ENCODE data around the gene TAF1B. TPM values are rescaled to one million over a fixed set of nuclear protein-coding genes. Genes with fewer than 3 reads are reported as not detected.
A peak's percentile ranks its signal among the peaks of the same experiment; 100 is the strongest.

Gene TAF1B
- total RNA-seq, 1 experiment from 2014 or later, result 29.9 TPM

DNA sequence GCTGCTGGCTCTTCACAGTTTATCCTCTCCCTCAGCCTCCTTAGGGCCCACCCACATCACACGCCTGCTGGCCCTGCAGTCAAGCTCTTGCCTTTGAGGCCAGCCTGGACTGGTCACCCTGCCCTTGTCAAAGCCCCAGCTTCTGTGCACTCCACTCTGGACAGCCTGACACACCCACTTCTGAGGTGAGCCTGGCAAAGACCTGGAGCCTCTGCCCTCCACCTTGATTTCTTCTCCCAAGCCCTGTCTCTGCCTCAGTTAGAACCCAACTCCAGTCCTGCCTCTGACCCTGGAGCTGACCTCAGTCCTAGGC lies 37.0 kb upstream of the TAF1B start:
- TF ChIP-seq, protein P1, sequence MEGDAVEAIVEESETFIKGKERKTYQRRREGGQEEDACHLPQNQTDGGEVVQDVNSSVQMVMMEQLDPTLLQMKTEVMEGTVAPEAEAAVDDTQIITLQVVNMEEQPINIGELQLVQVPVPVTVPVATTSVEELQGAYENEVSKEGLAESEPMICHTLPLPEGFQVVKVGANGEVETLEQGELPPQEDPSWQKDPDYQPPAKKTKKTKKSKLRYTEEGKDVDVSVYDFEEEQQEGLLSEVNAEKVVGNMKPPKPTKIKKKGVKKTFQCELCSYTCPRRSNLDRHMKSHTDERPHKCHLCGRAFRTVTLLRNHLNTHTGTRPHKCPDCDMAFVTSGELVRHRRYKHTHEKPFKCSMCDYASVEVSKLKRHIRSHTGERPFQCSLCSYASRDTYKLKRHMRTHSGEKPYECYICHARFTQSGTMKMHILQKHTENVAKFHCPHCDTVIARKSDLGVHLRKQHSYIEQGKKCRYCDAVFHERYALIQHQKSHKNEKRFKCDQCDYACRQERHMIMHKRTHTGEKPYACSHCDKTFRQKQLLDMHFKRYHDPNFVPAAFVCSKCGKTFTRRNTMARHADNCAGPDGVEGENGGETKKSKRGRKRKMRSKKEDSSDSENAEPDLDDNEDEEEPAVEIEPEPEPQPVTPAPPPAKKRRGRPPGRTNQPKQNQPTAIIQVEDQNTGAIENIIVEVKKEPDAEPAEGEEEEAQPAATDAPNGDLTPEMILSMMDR (conservative IDR thresholded peaks at IDR 0.05), result no peak

More for the DNA sequence above, 37.0 kb upstream of the TAF1B start:
- Histone ChIP-seq H3K27me3 (ENCODE audit: insufficient read depth, low read length) (no peaks in the 10 kb centered on the region), H2BK12ac (ENCODE audit: insufficient read length, low read depth, low read length) (no peak overlapping the region), H3K79me2 (ENCODE audit: insufficient read depth, low read length) (no peaks in the 10 kb centered on the region), H3K4ac (ENCODE audit: low read depth, low read length) (no peak overlapping the region), H2BK20ac (ENCODE audit: low read depth, low read length, poor library complexity, severe bottlenecking) (no peak overlapping the region), H2AFZ (ENCODE audit: low read length) (no peak overlapping the region), H2BK5ac (ENCODE audit: insufficient read length, low read length) (no peak overlapping the region), H2AK5ac (ENCODE audit: insufficient read length, low read length) (no peak overlapping the region), H3K18ac (ENCODE audit: insufficient read length, low read depth, low read length) (no peak overlapping the region), H4K91ac (ENCODE audit: insufficient read length, low read depth, low read length) (no peak overlapping the region), H3T11ph (ENCODE audit: low read length) (no peak overlapping the region), H3K4me2 (ENCODE audit: insufficient read depth, insufficient read length, low read length) (no peak overlapping the region), H4K5ac (ENCODE audit: insufficient read length, low read depth, low read length) (no peak overlapping the region), H3K4me1 (ENCODE audit: insufficient read depth, low read length) (no peaks in the 10 kb centered on the region), H2BK15ac (ENCODE audit: low read depth, low read length) (no peak overlapping the region), H3K14ac (ENCODE audit: insufficient read depth, low read length) (no peak overlapping the region), H3K23ac (ENCODE audit: insufficient read length, low read depth, low read length) (no peak overlapping the region), H3K9ac (ENCODE audit: extremely low read depth, insufficient read length, low read length) (no peak overlapping the region), H3K27ac (ENCODE audit: insufficient read length, low read depth, low read length) (no peak overlapping the region), H2BK120ac (ENCODE audit: low read depth, low read length, poor library complexity, severe bottlenecking) (no peak overlapping the region), H3K9me3 (ENCODE audit: control insufficient read depth, low read depth, low read length) (no peaks in the 10 kb centered on the region), H4K8ac (replicated peaks; ENCODE audit: insufficient read length, low read depth, low read length) (no peak overlapping the region), H3K23me2 (ENCODE audit: insufficient read length, low read depth, low read length, poor library complexity, severe bottlenecking) (no peaks in the 10 kb centered on the region), H3K56ac (ENCODE audit: insufficient read length, low read depth, low read length) (no peak overlapping the region), H3K79me1 (ENCODE audit: insufficient read depth, low read depth, low read length, poor library complexity, severe bottlenecking) (no peaks in the 10 kb centered on the region), H4K20me1 (ENCODE audit: control insufficient read depth, insufficient read depth, insufficient read length) (no peaks in the 10 kb centered on the region)
- Mint-ChIP-seq H3K9me3 (no peaks in the 10 kb centered on the region; a peak in 1 of 5 replicates), H3K36me3 (ENCODE audit: insufficient read depth in 1 of 3, low read depth in 3 of 3) (no peaks in the 10 kb centered on the region), H3K27ac (peak overlapping the region in 1 of 3 experiments; percentile 88; a peak in 2 of 7 replicates), H3K27me3 (ENCODE audit: low read depth) (no peaks in the 10 kb centered on the region; the same call in 1 of the 2 replicates), H3K4me1 (peaks cover 6 to 9% of the 10 kb centered on the region in 2 experiments; a peak in 3 of 4 replicates), H3K4me3 (no peak overlapping the region)
- DNase-seq, result no peak
- no CpG with 5 or more reads among the region's 1 CpG for WGBS (ENCODE audit: extremely low coverage, insufficient read length, low lambda C conversion rate)
